ENCODE measurements around the gene TMEM86A. TPM values are rescaled to one million over a fixed set of nuclear protein-coding genes. Genes with fewer than 3 reads are reported as not detected.

TMEM86A gene
- total RNA-seq, 1 donor from 2014 or later, result 5.4 TPM

DNA sequence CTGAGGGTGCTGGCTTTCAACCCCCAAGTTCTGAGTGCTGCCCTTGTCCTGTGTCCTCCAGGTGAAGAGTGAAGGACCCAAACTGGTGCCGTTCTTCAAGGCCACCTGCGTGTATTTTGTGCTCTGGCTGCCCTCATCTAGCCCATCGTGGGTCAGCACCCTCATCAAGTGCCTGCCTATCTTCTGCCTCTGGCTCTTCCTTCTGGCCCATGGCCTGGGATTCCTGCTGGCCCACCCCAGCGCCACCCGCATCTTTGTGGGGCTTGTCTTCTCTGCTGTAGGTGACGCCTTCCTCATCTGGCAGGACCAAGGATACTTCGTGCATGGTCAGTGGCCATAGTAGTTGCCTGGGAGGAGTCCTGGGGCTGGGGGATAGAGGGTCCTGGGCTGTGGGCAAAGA is 2.3 kb downstream of the TMEM86A start:
- no peak overlapping the region for H3K27ac ChIP-seq (replicated peaks)
- peaks cover 80% of the 10 kb centered on the region for H3K4me1 ChIP-seq
- H3K27me3 ChIP-seq (ENCODE audit: low read depth), result no peaks in the 10 kb centered on the region
- intact Hi-C loops (cut with micrococcal nuclease), result no loop called here
- no peaks in the 10 kb centered on the region for H3K9me3 ChIP-seq (replicated peaks)
- no peak for DNase-seq
- peaks cover 13% of the 10 kb centered on the region for H3K36me3 ChIP-seq
- H3K4me3 ChIP-seq, result no peak overlapping the region
- TF ChIP-seq, protein P1, sequence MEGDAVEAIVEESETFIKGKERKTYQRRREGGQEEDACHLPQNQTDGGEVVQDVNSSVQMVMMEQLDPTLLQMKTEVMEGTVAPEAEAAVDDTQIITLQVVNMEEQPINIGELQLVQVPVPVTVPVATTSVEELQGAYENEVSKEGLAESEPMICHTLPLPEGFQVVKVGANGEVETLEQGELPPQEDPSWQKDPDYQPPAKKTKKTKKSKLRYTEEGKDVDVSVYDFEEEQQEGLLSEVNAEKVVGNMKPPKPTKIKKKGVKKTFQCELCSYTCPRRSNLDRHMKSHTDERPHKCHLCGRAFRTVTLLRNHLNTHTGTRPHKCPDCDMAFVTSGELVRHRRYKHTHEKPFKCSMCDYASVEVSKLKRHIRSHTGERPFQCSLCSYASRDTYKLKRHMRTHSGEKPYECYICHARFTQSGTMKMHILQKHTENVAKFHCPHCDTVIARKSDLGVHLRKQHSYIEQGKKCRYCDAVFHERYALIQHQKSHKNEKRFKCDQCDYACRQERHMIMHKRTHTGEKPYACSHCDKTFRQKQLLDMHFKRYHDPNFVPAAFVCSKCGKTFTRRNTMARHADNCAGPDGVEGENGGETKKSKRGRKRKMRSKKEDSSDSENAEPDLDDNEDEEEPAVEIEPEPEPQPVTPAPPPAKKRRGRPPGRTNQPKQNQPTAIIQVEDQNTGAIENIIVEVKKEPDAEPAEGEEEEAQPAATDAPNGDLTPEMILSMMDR (IDR thresholded peaks at IDR 0.05; ENCODE audit: borderline replicate concordance), result no peak

DNA sequence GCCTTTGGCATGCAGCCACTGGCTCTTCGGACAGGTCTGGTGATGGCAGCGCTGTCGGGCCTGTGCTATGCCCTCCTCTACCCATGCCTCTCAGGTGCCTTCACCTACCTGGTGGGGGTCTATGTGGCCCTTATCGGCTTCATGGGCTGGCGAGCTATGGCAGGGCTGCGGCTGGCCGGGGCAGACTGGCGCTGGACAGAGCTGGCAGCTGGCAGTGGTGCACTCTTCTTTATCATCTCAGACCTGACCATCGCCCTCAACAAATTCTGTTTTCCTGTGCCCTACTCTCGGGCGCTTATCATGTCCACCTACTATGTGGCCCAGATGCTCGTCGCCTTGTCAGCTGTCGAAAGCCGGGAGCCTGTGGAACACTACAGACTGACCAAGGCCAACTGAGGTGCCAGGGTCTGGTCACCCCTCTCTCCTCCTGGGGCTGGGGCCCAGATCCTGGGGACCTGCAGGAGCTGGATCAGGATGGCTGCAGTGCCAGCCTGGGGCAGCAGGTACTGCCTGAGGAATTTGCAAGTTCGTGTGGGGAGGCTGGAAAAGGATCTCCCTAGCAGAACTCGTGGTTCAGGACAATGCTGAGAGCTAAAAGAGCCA is 3.1 kb downstream of the TMEM86A start:
- Histone ChIP-seq H3K4me3 (no peak overlapping the region), H3K27ac (replicated peaks) (no peak overlapping the region), H3K4me1 (peaks cover 85% of the 10 kb centered on the region), H3K9me3 (replicated peaks) (no peaks in the 10 kb centered on the region), H3K36me3 (peaks cover 13% of the 10 kb centered on the region), H3K27me3 (ENCODE audit: low read depth) (no peaks in the 10 kb centered on the region)
- intact Hi-C loops (cut with micrococcal nuclease), result no loop called here
- no peak for DNase-seq
- TF ChIP-seq, protein P1 (IDR thresholded peaks at IDR 0.05; ENCODE audit: borderline replicate concordance), result no peak

DNA sequence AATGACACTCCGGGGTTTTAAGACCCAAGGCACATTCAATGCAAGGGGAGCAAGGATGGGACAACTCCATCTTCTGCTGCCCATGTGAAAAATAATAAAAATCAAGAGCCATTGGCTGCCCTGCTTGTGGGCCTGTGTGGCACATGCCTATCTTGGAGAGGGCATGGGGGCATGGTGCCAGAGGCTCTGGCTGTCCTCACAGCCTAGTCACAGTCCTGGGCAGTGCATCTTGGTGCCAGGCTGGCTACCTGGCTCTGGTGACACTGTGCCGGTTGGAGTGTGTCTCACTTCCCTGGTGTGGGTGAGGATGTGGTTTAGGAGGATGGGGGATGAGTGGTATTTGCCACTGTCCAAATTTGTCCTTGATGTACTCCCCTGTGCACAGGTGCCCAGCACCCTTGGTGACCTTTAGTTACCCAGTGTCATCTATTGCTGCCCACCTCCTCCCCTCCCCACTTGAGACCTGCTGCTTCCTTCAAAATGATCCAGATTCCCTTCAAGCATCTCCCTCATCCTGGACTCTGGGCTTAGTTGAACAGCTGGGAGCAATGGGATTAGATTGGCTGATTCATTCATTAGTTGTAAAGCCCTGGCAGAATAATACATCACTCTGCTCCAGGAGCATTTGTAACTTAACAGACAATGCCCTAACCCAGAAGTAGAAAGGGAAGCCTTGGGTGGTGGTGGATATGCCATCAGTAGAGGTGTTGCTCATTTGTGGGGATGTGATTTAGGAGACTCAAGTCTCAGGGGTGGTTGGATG is 4.6 kb downstream of the TMEM86A start:
- TF ChIP-seq, protein P1 (IDR thresholded peaks at IDR 0.05; ENCODE audit: borderline replicate concordance), result no peak
- H3K4me1 ChIP-seq, result peaks cover 80% of the 10 kb centered on the region
- H3K27ac ChIP-seq (replicated peaks), result no peak overlapping the region
- intact Hi-C loops (cut with micrococcal nuclease), result no loop called here
- H3K27me3 ChIP-seq (ENCODE audit: low read depth), result no peaks in the 10 kb centered on the region
- no peaks in the 10 kb centered on the region for H3K9me3 ChIP-seq (replicated peaks)
- peak; percentile 71 for DNase-seq
- H3K4me3 ChIP-seq, result no peak overlapping the region
- H3K36me3 ChIP-seq, result peaks cover 13% of the 10 kb centered on the region

DNA sequence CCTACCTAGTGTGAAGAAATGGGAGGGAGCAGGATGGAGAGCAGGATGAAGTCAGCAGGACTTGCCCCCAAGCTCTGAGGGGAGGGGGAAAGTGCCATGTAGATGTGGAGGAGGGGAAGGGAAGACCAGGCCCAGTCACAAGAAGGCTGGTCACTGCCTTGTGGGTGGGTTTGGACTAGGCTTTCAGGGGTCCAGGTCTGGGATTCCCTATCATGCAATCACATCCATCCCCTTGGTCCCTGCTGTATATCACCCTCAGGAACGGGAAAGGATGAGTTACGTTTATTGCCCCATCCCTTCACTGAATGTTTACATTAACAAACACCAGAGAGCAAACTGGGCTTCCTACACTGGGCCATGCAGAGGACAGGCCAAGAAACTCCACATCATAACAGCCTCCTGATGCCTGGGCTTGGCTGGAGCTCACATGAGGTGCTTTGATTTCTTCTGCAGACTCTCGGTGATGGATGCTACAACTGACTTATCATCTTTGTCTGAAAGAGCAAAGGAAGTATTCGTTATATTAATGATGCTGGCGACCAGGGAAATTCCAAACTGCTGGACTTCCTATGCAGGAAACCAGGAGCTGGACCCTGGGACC is 5.6 kb downstream of the TMEM86A start:
- peaks cover 73% of the 10 kb centered on the region for H3K4me1 ChIP-seq

DNA sequence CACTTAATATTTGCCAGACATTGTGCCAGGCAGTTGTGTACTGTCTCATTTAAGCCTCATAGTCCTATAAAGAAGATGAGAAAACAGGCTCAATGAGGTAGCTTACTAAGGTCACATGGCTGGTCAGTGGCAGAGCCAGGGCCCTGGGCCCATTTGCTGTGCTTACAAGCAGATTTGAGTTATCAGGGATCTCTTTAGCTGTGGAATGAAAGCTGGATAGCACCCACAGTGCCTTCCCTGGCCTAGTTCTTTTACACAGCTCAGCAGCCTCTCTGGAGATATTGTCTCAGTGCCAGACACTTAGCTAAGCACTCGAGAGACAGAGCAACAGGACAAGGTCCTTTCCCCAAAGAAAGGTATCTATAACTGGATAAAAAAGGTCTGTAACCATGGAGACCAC is 6.1 kb downstream of the TMEM86A start:
- peak overlapping the region; percentile 74 for H3K4me3 ChIP-seq
- H3K27ac ChIP-seq (replicated peaks), result peak overlapping the region; percentile 59
- peaks cover 13% of the 10 kb centered on the region for H3K36me3 ChIP-seq
- DNase-seq, result peak; percentile 49
- peaks cover 67% of the 10 kb centered on the region for H3K4me1 ChIP-seq
- H3K9me3 ChIP-seq (replicated peaks), result no peaks in the 10 kb centered on the region
- TF ChIP-seq, protein P1 (IDR thresholded peaks at IDR 0.05; ENCODE audit: borderline replicate concordance), result no peak
- H3K27me3 ChIP-seq (ENCODE audit: low read depth), result no peaks in the 10 kb centered on the region
- intact Hi-C loops (cut with micrococcal nuclease), result no loop called here

More for the DNA sequence above, 5.6 kb downstream of the TMEM86A start:
- Histone ChIP-seq H3K4me3 (no peak overlapping the region), H3K27ac (replicated peaks) (peak overlapping the region; percentile 59), H3K9me3 (replicated peaks) (no peaks in the 10 kb centered on the region), H3K27me3 (ENCODE audit: low read depth) (no peaks in the 10 kb centered on the region), H3K36me3 (peaks cover 13% of the 10 kb centered on the region)
- no peak for DNase-seq
- TF ChIP-seq, protein P1 (IDR thresholded peaks at IDR 0.05; ENCODE audit: borderline replicate concordance), result no peak
- intact Hi-C loops (cut with micrococcal nuclease), result no loop called here
